KOPT-K1 (cell line): ENCODE measurements around the gene WDHD1.
"Not testable (repeated sequence)": the region's sequence is repeated elsewhere in the genome, so short reads cannot be mapped to it uniquely, and the experiment has no call there.

Experiments
- H3K27ac ChIP-seq: fragments of 200-600 bp; sonication (generic); 2 replicates; pipeline ENCODE4 v1.5.1; 2016; ENCODE audit warnings: antibody characterized with exemption, mild to moderate bottlenecking, low read depth, low read length; ENCODE audit not compliant: poor library complexity, severe bottlenecking
- H3K36me3 ChIP-seq: fragments of 200-600 bp; sonication (generic); 2 replicates; pipeline ENCODE4 v1.5.1; 2017; ENCODE audit warnings: antibody characterized with exemption, mild to moderate bottlenecking, low read length, moderate library complexity; ENCODE audit not compliant: insufficient read depth
- H3K9me3 ChIP-seq: fragments of 200-600 bp; sonication (generic); 2 replicates; pipeline ENCODE4 v1.5.1; 2017; ENCODE audit warnings: antibody characterized with exemption, low read length, mild to moderate bottlenecking; ENCODE audit not compliant: insufficient read depth, poor library complexity, severe bottlenecking

WDHD1 gene

GRCh38 chr14:55026793-55027561 lies at the start of gene WDHD1, which contains the start of gene SOCS4:
Gene WDHD1, minus strand, starts transcription at chr14:55027099. Its CDS starts 312 bp downstream, at chr14:55026787.
Gene SOCS4, plus strand, starts transcription at chr14:55027236. Its CDS starts 15,806 bp downstream, at chr14:55043042.
- peak within 1 kb of the TSS; percentile 89 for H3K27ac ChIP-seq
- no peaks in the 10 kb centered on the region for H3K9me3 ChIP-seq
- peaks cover 29% of the 10 kb centered on the region for H3K36me3 ChIP-seq

DNA sequence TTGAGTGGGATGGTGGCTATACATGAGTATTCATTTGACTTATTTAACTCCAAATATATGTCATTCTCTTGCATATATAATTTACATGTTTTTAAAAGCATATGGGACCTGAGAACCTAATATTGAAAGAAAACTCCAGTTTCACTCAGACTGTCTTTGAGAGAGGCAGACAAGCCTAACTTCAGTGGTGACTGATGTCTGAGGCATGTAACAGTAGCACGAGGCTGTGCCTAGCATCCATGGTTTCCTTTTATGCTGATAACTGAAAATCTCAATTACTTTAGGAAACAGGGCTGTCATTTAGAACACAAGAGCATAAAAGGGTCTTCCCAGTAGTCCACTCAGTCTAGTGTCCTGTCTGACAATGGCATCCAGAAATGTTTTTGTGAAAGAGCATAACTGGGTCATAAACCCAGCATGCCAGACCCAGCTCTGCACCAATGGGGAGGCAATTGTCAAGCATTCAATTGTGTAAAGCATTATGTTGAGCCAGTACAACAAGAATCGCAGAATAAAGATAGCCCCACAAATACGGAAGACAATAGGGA lies 48.8 kb upstream of the WDHD1 start:
- H3K9me3 ChIP-seq: no peaks in the 10 kb centered on the region
- no peaks in the 10 kb centered on the region for H3K36me3 ChIP-seq
- no peak overlapping the region for H3K27ac ChIP-seq

DNA sequence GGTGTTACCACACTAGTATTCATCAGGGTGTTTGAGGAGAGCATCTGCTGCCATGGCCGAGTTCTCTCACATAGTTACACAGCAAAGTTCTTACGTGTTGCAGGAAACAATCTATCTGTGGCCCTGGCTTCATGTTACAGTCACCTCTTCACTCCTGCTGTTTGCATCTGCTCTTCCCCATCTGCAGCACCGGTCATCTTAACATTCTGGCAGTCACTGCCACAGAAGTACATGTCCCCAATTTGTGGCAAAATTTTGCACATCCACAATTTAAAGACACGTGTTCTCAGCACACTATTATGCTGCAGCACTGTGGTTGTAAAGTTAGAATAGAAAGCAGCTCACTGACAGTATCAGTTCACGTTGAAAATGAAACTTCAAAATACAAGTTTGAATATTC lies 47.8 kb upstream of the WDHD1 start:
- no peak overlapping the region for H3K27ac ChIP-seq
- H3K9me3 ChIP-seq: no peaks in the 10 kb centered on the region
- H3K36me3 ChIP-seq: peaks cover 9% of the 10 kb centered on the region

DNA sequence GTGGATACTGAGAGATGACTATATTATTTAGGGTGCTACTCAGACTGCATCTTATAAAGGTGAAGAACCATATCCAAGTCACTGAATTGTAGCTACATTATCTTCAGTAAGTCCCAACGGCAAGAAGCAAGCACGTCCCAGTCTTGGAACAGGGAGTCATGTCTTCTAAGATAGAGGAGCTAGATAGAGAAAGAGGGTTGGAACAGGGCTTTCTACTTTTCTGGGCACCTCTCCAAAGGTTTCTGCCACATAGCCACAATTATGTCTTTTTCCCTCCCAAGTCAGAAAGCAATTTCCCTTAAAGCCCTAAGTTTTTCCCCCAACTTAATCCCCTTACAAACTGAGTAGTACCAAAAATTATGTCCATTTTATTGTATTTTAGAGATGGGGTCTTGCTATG lies 47.0 kb upstream of the WDHD1 start:
- Histone ChIP-seq H3K9me3 (no peaks in the 10 kb centered on the region), H3K27ac (no peak overlapping the region), H3K36me3 (peaks cover 17% of the 10 kb centered on the region)

GRCh38 chr14:55071870-55072640 lies 45.2 kb upstream of the WDHD1 start:
- Histone ChIP-seq H3K36me3 (peaks cover 35% of the 10 kb centered on the region), H3K9me3 (no peaks in the 10 kb centered on the region), H3K27ac (no peak overlapping the region)

- Histone ChIP-seq H3K27ac (no peak overlapping the region), H3K9me3 (no peaks in the 10 kb centered on the region)
Measured at GRCh38 chr14:55070981-55071411, 44.1 kb upstream of the WDHD1 start.

DNA sequence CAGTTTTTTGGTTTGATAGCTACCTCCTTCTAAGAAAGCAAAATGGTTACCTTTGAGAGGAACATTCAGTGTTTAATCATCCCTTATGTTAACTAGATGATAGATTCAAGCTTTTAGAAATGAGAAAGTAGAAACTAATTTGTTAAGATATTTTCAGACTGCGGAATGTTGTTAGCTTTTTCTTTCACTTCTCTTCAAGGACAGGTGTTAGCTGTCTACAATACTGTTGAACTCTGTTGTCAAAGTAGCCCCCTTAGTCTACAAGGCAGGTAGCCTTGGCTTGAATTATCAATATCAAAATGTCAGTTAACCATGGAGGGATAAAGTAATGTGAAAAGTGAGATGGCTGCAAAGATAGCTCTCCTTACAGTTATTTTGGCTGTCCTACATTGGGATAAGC lies 39.3 kb upstream of the WDHD1 start:
- Histone ChIP-seq H3K27ac (no peak overlapping the region), H3K9me3 (no peaks in the 10 kb centered on the region), H3K36me3 (peaks cover 93% of the 10 kb centered on the region)

More at GRCh38 chr14:55070981-55071411, 44.1 kb upstream of the WDHD1 start:
- H3K36me3 ChIP-seq: peaks cover 46% of the 10 kb centered on the region

GRCh38 chr14:55065411-55065810 lies 38.5 kb upstream of the WDHD1 start:
- H3K27ac ChIP-seq: no peak overlapping the region
- no peaks in the 10 kb centered on the region for H3K9me3 ChIP-seq
- H3K36me3 ChIP-seq: peaks cover 100% of the 10 kb centered on the region

DNA sequence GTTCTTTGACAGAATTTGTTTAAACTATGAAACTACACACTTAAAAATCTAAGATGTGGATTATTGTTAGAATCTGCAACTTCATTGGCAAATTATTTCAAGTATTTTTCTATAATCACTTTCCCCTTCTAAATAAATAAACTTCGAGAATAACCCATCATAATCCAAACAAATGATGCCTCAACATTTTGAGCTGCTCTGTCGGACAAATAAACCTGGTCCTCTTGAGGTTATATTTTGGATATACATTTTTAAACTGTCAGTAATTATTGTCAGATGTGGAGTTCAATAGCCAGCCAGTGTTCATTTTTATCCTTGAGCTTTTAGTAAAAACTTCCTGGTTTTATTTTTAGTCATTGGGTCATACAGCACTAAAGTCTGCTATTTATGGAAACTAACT lies 38.0 kb upstream of the WDHD1 start:
- H3K9me3 ChIP-seq, H3K27ac ChIP-seq: not testable (repeated sequence)
- peaks cover 99% of the 10 kb centered on the region for H3K36me3 ChIP-seq

DNA sequence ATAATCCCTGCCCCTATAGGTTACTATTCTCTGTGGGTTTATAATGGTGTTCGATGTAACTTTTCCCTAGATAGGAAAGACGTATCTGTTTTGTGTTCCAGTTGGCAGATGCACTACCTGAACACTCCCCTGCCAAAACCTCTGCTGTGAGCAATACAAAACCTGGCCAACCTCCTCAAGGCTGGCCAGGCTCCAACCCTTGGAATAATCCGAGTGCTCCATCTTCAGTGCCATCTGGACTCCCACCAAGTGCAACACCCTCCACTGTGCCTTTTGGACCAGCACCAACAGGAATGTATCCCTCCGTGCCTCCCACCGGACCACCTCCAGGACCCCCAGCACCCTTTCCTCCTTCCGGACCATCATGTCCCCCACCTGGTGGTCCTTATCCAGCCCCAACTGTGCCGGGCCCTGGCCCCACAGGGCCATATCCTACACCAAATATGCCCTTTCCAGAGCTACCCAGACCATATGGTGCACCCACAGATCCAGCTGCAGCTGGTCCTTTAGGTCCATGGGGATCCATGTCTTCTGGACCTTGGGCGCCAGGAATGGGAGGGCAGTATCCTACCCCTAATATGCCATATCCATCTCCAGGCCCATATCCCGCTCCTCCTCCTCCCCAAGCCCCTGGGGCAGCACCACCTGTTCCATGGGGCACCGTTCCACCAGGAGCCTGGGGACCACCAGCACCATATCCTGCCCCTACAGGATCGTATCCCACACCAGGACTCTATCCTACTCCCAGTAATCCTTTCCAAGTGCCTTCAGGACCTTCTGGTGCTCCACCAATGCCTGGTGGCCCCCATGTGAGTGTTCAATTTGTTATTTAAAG lies 35.8 kb upstream of the WDHD1 start:
- Histone ChIP-seq H3K9me3 (no peaks in the 10 kb centered on the region), H3K36me3 (peaks cover 99% of the 10 kb centered on the region), H3K27ac (no peak overlapping the region)

- H3K27ac ChIP-seq: no peak overlapping the region
- H3K9me3 ChIP-seq: no peaks in the 10 kb centered on the region
- peaks cover 99% of the 10 kb centered on the region for H3K36me3 ChIP-seq
Measured at GRCh38 chr14:55059333-55059732, 32.4 kb upstream of the WDHD1 start.

GRCh38 chr14:55057919-55058318 lies 31.0 kb upstream of the WDHD1 start:
- Histone ChIP-seq H3K27ac (no peak overlapping the region), H3K9me3 (no peaks in the 10 kb centered on the region), H3K36me3 (peaks cover 96% of the 10 kb centered on the region)

DNA sequence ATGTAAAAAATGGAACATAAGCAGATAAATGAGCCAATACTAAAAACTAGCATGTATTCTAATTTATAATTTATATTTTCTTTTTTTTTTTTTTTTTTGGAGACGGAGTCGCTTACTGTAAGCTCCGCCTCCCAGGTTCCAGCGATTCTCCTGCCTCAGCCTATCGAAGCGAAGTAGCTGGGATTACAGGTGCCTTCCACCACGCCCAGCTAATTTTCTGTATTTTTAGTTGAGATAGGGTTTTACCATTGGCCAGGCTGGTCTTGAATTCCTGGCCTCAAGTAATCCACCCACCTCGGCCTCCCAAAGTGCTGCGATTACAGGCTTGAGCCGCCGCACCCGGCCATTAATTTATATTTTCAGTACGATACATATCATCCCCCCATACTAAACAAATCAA lies 27.2 kb upstream of the WDHD1 start:
- no peaks in the 10 kb centered on the region for H3K9me3 ChIP-seq
- no peak overlapping the region for H3K27ac ChIP-seq
- H3K36me3 ChIP-seq: peaks cover 59% of the 10 kb centered on the region

- Histone ChIP-seq H3K36me3 (peaks cover 53% of the 10 kb centered on the region), H3K27ac (no peak overlapping the region), H3K9me3 (no peaks in the 10 kb centered on the region)
Measured at GRCh38 chr14:55053500-55053899, 26.6 kb upstream of the WDHD1 start.

- H3K9me3 ChIP-seq: no peaks in the 10 kb centered on the region
- no peak overlapping the region for H3K27ac ChIP-seq
- H3K36me3 ChIP-seq: peaks cover 48% of the 10 kb centered on the region
Measured at GRCh38 chr14:55053018-55053417, 26.1 kb upstream of the WDHD1 start.
